IMR-90 (cell line): ENCODE data around the gene IL23R. TPM values are rescaled to one million over a fixed set of nuclear protein-coding genes. Genes with fewer than 3 reads are reported as not detected.

Experiments
- ATAC-seq: fragments of 200-7000 bp; cut with Tn5 transposase; 2 replicates; pipeline ENCODE4 v1.9.1; 2020; ENCODE audit warnings: low read depth, mild to moderate bottlenecking, moderate library complexity
- BruUV-seq: library from RNA; stranded (reverse); fragments of 400-500 nt; replicated peaks from 2 replicates; lab custom pipeline; 2021; lab: Mats Ljungman, UMichigan
- CTCF ChIA-PET: fragments of 300-600 bp; formaldehyde crosslinking; extraction: SDS; loops from one replicate; lab custom pipeline; 2021; ENCODE audit warnings: antibody characterized with exemption; lab: Yijun Ruan, JAX
- POLR2A ChIA-PET: fragments of 300-600 bp; sonication (Branson Sonifier 250); formaldehyde crosslinking; loops from one replicate; lab custom pipeline; 2022; ENCODE audit warnings: antibody characterized with exemption; ENCODE audit not compliant: unreplicated experiment; lab: Charles Lee
- DNase-seq: peaks from one replicate; pipeline ENCODE4 v3.0.0; 2013
- H2AFZ ChIP-seq: replicated peaks from 2 replicates; pipeline ENCODE3; 2013; ENCODE audit warnings: low read length, mild to moderate bottlenecking; ENCODE audit not compliant: poor library complexity
- H2AK5ac ChIP-seq: 2 replicates; pipeline ENCODE4 v1.6.1; 2013; ENCODE audit warnings: low read depth, low read length, inconsistent platforms
- H2AK9ac ChIP-seq: replicated peaks from 2 replicates; pipeline ENCODE3; 2013; ENCODE audit warnings: mild to moderate bottlenecking, low read depth, low read length, moderate library complexity; ENCODE audit not compliant: poor library complexity
- H2BK120ac ChIP-seq: 2 replicates; pipeline ENCODE4 v1.6.1; 2013; ENCODE audit warnings: low read depth, low read length, inconsistent platforms
- H2BK15ac ChIP-seq: 3 replicates; pipeline ENCODE4 v1.6.1; 2013; ENCODE audit warnings: low read depth, low read length, inconsistent platforms
- H2BK20ac ChIP-seq: 2 replicates; pipeline ENCODE4 v1.6.1; 2013; ENCODE audit warnings: low read depth, mild to moderate bottlenecking, inconsistent platforms, low read length, moderate library complexity
- H2BK5ac ChIP-seq: 2 replicates; pipeline ENCODE4 v1.6.1; 2013; ENCODE audit warnings: mild to moderate bottlenecking, low read depth, low read length, inconsistent platforms; ENCODE audit not compliant: poor library complexity, severe bottlenecking
- H3K14ac ChIP-seq: replicated peaks from 2 replicates; pipeline ENCODE4 v1.6.1; 2013; ENCODE audit warnings: low read depth, low read length, inconsistent platforms
- H3K18ac ChIP-seq: 2 replicates; pipeline ENCODE4 v1.6.1; 2013; ENCODE audit warnings: low read depth, low read length, control low read depth
- H3K23ac ChIP-seq: 2 replicates; pipeline ENCODE4 v1.6.1; 2013; ENCODE audit warnings: low read depth, low read length, inconsistent platforms
- H3K27ac ChIP-seq: 2 replicates; pipeline ENCODE4 v1.5.1; 2013; ENCODE audit warnings: mild to moderate bottlenecking, control low read depth, low read length; ENCODE audit not compliant: insufficient read depth
- H3K27me3 ChIP-seq: 2 replicates; pipeline ENCODE4 v1.6.1; 2013; ENCODE audit warnings: low read length; ENCODE audit not compliant: control insufficient read depth, insufficient read depth
- H3K36me3 ChIP-seq: 2 replicates; pipeline ENCODE4 v1.6.1; 2013; ENCODE audit warnings: low read length, mixed read lengths; ENCODE audit not compliant: control insufficient read depth, insufficient read depth
- H3K4ac ChIP-seq: 2 replicates; pipeline ENCODE4 v1.6.1; 2013; ENCODE audit warnings: low read depth, low read length, inconsistent platforms
- H3K4me1 ChIP-seq: 2 replicates; pipeline ENCODE4 v1.6.1; 2013; ENCODE audit warnings: low read length, mixed read lengths; ENCODE audit not compliant: control insufficient read depth, insufficient read depth
- H3K4me2 ChIP-seq: 2 replicates; pipeline ENCODE4 v1.6.1; 2013; ENCODE audit warnings: low read depth, mild to moderate bottlenecking, control low read depth, low read length, moderate library complexity
- H3K4me3 ChIP-seq: 2 replicates; pipeline ENCODE4 v1.5.1; 2013; ENCODE audit warnings: low read depth, mild to moderate bottlenecking, control low read depth, low read length, moderate library complexity; ENCODE audit not compliant: insufficient read depth
- H3K56ac ChIP-seq: 2 replicates; pipeline ENCODE4 v1.6.1; 2013; ENCODE audit warnings: low read length, inconsistent platforms; ENCODE audit not compliant: insufficient read depth; ENCODE audit errors: extremely low read depth
- H3K79me1 ChIP-seq, 2 experiments: 2 replicates each; pipeline ENCODE4 v1.6.1; 2013; ENCODE audit warnings: low read length in 2 of 2, inconsistent platforms in 1 of 2, low read depth in 1 of 2
- H3K9ac ChIP-seq: 2 replicates; pipeline ENCODE4 v1.6.1; 2013; ENCODE audit warnings: low read depth, low read length, control low read depth
- H3K9me1 ChIP-seq: 2 replicates; pipeline ENCODE4 v1.6.1; 2013; ENCODE audit warnings: low read length, inconsistent platforms; ENCODE audit not compliant: insufficient read depth
- H3K9me3 ChIP-seq: 2 replicates; pipeline ENCODE4 v1.6.1; 2013; ENCODE audit warnings: low read length; ENCODE audit not compliant: control insufficient read depth, insufficient read depth
- H4K20me1 ChIP-seq: 2 replicates; pipeline ENCODE4 v1.6.1; 2013; ENCODE audit warnings: low read length, inconsistent platforms; ENCODE audit not compliant: insufficient read depth
- H4K5ac ChIP-seq: 2 replicates; pipeline ENCODE4 v1.6.1; 2013; ENCODE audit warnings: mild to moderate bottlenecking, low read depth, low read length, control low read depth
- H4K8ac ChIP-seq, 2 experiments: 2 replicates each; pipeline ENCODE4 v1.6.1; 2013; ENCODE audit warnings: low read depth in 2 of 2, low read length in 2 of 2, control low read depth in 1 of 2, inconsistent platforms in 1 of 2
- H4K91ac ChIP-seq: 2 replicates; pipeline ENCODE4 v1.6.1; 2013; ENCODE audit warnings: low read depth, low read length, inconsistent platforms; ENCODE audit not compliant: insufficient read depth
- CEBPB ChIP-seq: IDR thresholded peaks from 2 replicates; pipeline ENCODE4 v1.6.1; 2012; ENCODE audit warnings: low read depth, low read length, improper control_type of control experiment
- MAFK ChIP-seq: IDR thresholded peaks from 2 replicates; pipeline ENCODE4 v1.6.1; 2012; ENCODE audit warnings: low read depth, low read length, improper control_type of control experiment
- RFX5 ChIP-seq: IDR thresholded peaks from 2 replicates; pipeline ENCODE4 v1.8.0; 2012; ENCODE audit warnings: low read depth, mild to moderate bottlenecking, low read length, moderate library complexity
- WGBS, 2 experiments: methylation state at CpG; one replicate each; pipeline versions ENCODE4 v1.1.5 to v1.1.7; 2013; ENCODE audit warnings: missing lambda C conversion rate in 2 of 2; ENCODE audit not compliant: insufficient read length in 1 of 2; ENCODE audit errors: extremely low coverage in 2 of 2; 5-methylcytosine and 5-hydroxymethylcytosine counted together
- dilution Hi-C: fragments of 300-500 bp; cut with HindIII; formaldehyde crosslinking; loops from one replicate; pipeline ENCODE4 v1.14.3; 2018; ENCODE audit warnings: low sequenced_read_pairs; ENCODE audit not compliant: unreplicated experiment
- in situ Hi-C: fragments of 300-500 bp; cut with MboI; formaldehyde crosslinking; loops from 3 replicates; pipeline ENCODE4 v1.14.3; 2019; ENCODE audit warnings: low sequenced_read_pairs, inconsistent platforms, mixed read lengths
- intact Hi-C: fragments of 100-400 bp; cut with micrococcal nuclease; formaldehyde crosslinking; loops from 2 replicates; pipeline ENCODE4 v1.10.0; 2022
- polyA plus RNA-seq, 3 experiments: library from polyadenylated mRNA; depleted of rRNA; stranded (reverse); fragments of >200 nt; gene quantifications; 2 replicates each; pipeline ENCODE4 v1.2.3, GENCODE V29; 2012; ENCODE audit warnings: low replicate concordance in 1 of 3
- total RNA-seq: library from RNA; depleted of rRNA; stranded (reverse); fragments of >200 nt; gene quantifications from 2 replicates; pipeline ENCODE4 v1.2.3, GENCODE V29; 2012
- TF ChIP-seq, protein P1 (sequence below): conservative IDR thresholded peaks from 2 replicates; pipeline ENCODE4 v1.5.1; 2012; ENCODE audit warnings: mild to moderate bottlenecking, low read depth, low read length, improper control_type of control experiment

IL23R gene
- total and polyA plus RNA-seq, 2 of the 4 experiments (the other 2 are of a cell fraction): not detected

- DNase-seq (no peak), ATAC-seq (no peak)
- H2BK5ac ChIP-seq: no peak overlapping the region
- H3K27ac ChIP-seq: no peak overlapping the region
- no peak overlapping the region for H3K4me3 ChIP-seq
- H3K9me1 ChIP-seq: no peaks in the 10 kb centered on the region
- H3K36me3 ChIP-seq: no peaks in the 10 kb centered on the region
- no peaks in the 10 kb centered on the region for H3K4me1 ChIP-seq
- in situ Hi-C loops (no loop called here), intact Hi-C loops (no loop called here), dilution Hi-C loops (no loop called here)
- no peak overlapping the region for H3K9ac ChIP-seq
- no peak overlapping the region for H2AK9ac ChIP-seq
- no peaks in the 10 kb centered on the region for H3K27me3 ChIP-seq
- H3K14ac ChIP-seq: no peak overlapping the region
- no CpG with 5 or more reads among the region's 4 CpGs for WGBS, 2 experiments
- H3K23ac ChIP-seq: no peak overlapping the region
- no peak overlapping the region for H2BK15ac ChIP-seq
- POLR2A ChIA-PET: no interaction called here
- CTCF ChIA-PET: no interaction called here
- H4K20me1 ChIP-seq: no peaks in the 10 kb centered on the region
- H4K91ac ChIP-seq: no peak overlapping the region
- TF ChIP-seq CEBPB: 0 out of 2 replicates have a peak, but pooled peaks have one; percentile 5
- TF ChIP-seq, protein P1, sequence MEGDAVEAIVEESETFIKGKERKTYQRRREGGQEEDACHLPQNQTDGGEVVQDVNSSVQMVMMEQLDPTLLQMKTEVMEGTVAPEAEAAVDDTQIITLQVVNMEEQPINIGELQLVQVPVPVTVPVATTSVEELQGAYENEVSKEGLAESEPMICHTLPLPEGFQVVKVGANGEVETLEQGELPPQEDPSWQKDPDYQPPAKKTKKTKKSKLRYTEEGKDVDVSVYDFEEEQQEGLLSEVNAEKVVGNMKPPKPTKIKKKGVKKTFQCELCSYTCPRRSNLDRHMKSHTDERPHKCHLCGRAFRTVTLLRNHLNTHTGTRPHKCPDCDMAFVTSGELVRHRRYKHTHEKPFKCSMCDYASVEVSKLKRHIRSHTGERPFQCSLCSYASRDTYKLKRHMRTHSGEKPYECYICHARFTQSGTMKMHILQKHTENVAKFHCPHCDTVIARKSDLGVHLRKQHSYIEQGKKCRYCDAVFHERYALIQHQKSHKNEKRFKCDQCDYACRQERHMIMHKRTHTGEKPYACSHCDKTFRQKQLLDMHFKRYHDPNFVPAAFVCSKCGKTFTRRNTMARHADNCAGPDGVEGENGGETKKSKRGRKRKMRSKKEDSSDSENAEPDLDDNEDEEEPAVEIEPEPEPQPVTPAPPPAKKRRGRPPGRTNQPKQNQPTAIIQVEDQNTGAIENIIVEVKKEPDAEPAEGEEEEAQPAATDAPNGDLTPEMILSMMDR: no peak
- no peak for TF ChIP-seq RFX5
- TF ChIP-seq MAFK: no peak
- H2BK120ac ChIP-seq: no peak overlapping the region
- no peak overlapping the region for H3K4ac ChIP-seq
- H3K4me2 ChIP-seq: no peak overlapping the region
- H2AK5ac ChIP-seq: no peak overlapping the region
- no peak overlapping the region for H3K18ac ChIP-seq
- no peaks in the 10 kb centered on the region for H3K79me1 ChIP-seq
- no peak overlapping the region for H4K8ac ChIP-seq
- H3K56ac ChIP-seq: no peak overlapping the region
- no peak overlapping the region for H2BK20ac ChIP-seq
- no peak overlapping the region for H2AFZ ChIP-seq
- no peaks in the 10 kb centered on the region for H3K9me3 ChIP-seq
- no peak overlapping the region for H4K5ac ChIP-seq
- BruUV-seq: no TSS peak
Measured at GRCh38 chr1:67273591-67273990, 107.3 kb downstream of the IL23R start.
